OCI-LY1 (cell line): ENCODE results near the gene AAK1.

Source experiments
- H2AFZ ChIP-seq: fragments of 200-600 bp; sonication (generic), shearing (Covaris generic); 2 replicates; pipeline ENCODE4 v1.6.0; 2014; ENCODE audit warnings: antibody characterized with exemption, mild to moderate bottlenecking, low read length
- H3F3A ChIP-seq: fragments of 200-600 bp; sonication (generic), shearing (Covaris generic); 2 replicates; pipeline ENCODE4 v1.6.0; 2014; ENCODE audit warnings: mild to moderate bottlenecking, antibody characterized with exemption, low read length, moderate library complexity; ENCODE audit not compliant: insufficient read depth
- H3K27ac ChIP-seq: fragments of 200-600 bp; sonication (generic); 2 replicates; pipeline ENCODE4 v1.5.1; 2014; ENCODE audit warnings: low read length, mixed run types, mild to moderate bottlenecking, low read depth; ENCODE audit not compliant: poor library complexity, severe bottlenecking
- H3K27me3 ChIP-seq: fragments of 200-600 bp; sonication (generic); 2 replicates; pipeline ENCODE4 v1.6.0; 2014; ENCODE audit warnings: antibody characterized with exemption, mild to moderate bottlenecking, low read length, moderate library complexity; ENCODE audit not compliant: insufficient read depth
- H3K36me3 ChIP-seq: fragments of 200-600 bp; sonication (generic); 2 replicates; pipeline ENCODE4 v1.6.1; 2014; ENCODE audit warnings: mild to moderate bottlenecking, antibody characterized with exemption, low read length, moderate library complexity, mixed read lengths; ENCODE audit not compliant: insufficient read depth
- H3K4me1 ChIP-seq: fragments of 200-600 bp; sonication (generic); 2 replicates; pipeline ENCODE4 v1.5.1; 2014; ENCODE audit warnings: mild to moderate bottlenecking, low read length, moderate library complexity; ENCODE audit not compliant: insufficient read depth, severe bottlenecking
- H3K4me2 ChIP-seq: fragments of 200-600 bp; sonication (generic), shearing (Covaris generic); 2 replicates; pipeline ENCODE4 v1.6.1; 2014; ENCODE audit warnings: low read length
- H3K4me3 ChIP-seq: fragments of 200-600 bp; sonication (generic); 2 replicates; pipeline ENCODE4 v1.5.1; 2014; ENCODE audit warnings: low read length, low read depth, mild to moderate bottlenecking, mixed read lengths; ENCODE audit not compliant: poor library complexity, severe bottlenecking
- H3K79me2 ChIP-seq: fragments of 200-600 bp; shearing (Covaris generic); 2 replicates; pipeline ENCODE4 v1.6.1; 2016; ENCODE audit warnings: mixed run types, low read length, mixed read lengths; ENCODE audit not compliant: insufficient read depth
- H3K9ac ChIP-seq: fragments of 200-600 bp; sonication (generic), shearing (Covaris generic); 2 replicates; pipeline ENCODE4 v1.6.1; 2014; ENCODE audit warnings: mild to moderate bottlenecking, low read length, mixed read lengths
- H3K9me2 ChIP-seq: fragments of 200-600 bp; sonication (generic), shearing (Covaris generic); 2 replicates; pipeline ENCODE4 v1.6.1; 2014; ENCODE audit warnings: low read depth, mild to moderate bottlenecking, low read length, mixed read lengths
- H3K9me3 ChIP-seq: fragments of 200-600 bp; shearing (Covaris generic); 2 replicates; pipeline ENCODE4 v1.6.1; 2014; ENCODE audit warnings: low read length, mixed read lengths
- H4K20me1 ChIP-seq: fragments of 200-600 bp; sonication (generic), shearing (Covaris generic); 2 replicates; pipeline ENCODE4 v1.6.0; 2016; ENCODE audit warnings: mild to moderate bottlenecking, low read length; ENCODE audit not compliant: insufficient read depth
- EZH2 ChIP-seq: fragments of 200-600 bp; sonication (generic), shearing (Covaris generic); IDR thresholded peaks from 2 replicates; pipeline ENCODE4 v1.8.0; 2017; ENCODE audit warnings: borderline replicate concordance, mixed run types, mild to moderate bottlenecking, antibody characterized with exemption, low read length, moderate library complexity, mixed read lengths
- TF ChIP-seq, protein P1 (sequence below): fragments of 200-600 bp; sonication (generic), shearing (Covaris generic); IDR thresholded peaks from 2 replicates; pipeline ENCODE4 v1.5.1; 2017; ENCODE audit warnings: mild to moderate bottlenecking, antibody characterized with exemption, low read length, moderate library complexity, mixed read lengths

Gene AAK1

DNA sequence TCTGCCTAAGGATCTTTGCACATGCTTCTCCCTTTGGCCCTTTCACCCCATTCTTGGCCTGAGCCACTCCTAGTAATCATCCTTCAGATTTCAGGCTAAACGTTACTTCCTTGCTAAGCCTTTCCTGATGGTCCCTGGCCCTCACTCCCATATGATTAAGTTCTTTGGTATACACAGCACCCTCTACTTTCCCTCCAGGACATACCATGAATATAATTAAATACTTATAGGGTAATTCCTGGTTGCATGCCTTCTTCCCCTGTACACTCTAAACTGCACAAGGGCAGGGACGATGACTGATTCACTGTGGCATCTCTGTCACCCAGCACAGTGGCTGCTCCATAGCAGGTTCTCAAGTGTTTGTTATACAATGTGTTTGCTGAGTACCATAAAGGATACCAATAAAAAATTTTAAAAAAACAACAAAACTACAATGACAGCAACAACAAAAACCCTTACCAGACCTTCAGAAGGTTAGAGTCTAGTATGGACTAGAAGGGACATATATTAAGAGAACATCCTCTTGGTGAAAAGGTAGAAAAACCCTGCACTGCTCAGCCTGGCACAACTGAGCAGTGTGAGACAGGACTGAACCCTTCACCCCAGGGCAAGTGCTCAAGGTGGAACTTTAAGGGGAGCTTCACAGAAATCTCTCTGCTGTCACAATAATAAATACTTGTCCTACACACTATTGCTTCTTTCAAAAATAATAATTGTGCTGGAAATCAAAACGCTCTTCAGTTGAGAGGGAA is 76.2 kb downstream of the AAK1 start:
- Histone ChIP-seq H3K9ac (no peak overlapping the region), H3K4me3 (no peak overlapping the region), H3K4me2 (no peak overlapping the region), H4K20me1 (no peaks in the 10 kb centered on the region), H3K27ac (no peak overlapping the region), H3K27me3 (no peaks in the 10 kb centered on the region), H3K9me3 (no peaks in the 10 kb centered on the region), H3K9me2 (no peaks in the 10 kb centered on the region), H3K36me3 (no peaks in the 10 kb centered on the region), H3K4me1 (no peaks in the 10 kb centered on the region), H3K79me2 (no peaks in the 10 kb centered on the region), H3F3A (no peaks in the 10 kb centered on the region), H2AFZ (no peak overlapping the region)
- TF ChIP-seq, protein P1, sequence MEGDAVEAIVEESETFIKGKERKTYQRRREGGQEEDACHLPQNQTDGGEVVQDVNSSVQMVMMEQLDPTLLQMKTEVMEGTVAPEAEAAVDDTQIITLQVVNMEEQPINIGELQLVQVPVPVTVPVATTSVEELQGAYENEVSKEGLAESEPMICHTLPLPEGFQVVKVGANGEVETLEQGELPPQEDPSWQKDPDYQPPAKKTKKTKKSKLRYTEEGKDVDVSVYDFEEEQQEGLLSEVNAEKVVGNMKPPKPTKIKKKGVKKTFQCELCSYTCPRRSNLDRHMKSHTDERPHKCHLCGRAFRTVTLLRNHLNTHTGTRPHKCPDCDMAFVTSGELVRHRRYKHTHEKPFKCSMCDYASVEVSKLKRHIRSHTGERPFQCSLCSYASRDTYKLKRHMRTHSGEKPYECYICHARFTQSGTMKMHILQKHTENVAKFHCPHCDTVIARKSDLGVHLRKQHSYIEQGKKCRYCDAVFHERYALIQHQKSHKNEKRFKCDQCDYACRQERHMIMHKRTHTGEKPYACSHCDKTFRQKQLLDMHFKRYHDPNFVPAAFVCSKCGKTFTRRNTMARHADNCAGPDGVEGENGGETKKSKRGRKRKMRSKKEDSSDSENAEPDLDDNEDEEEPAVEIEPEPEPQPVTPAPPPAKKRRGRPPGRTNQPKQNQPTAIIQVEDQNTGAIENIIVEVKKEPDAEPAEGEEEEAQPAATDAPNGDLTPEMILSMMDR: no peak
- TF ChIP-seq EZH2: no peak

GRCh38 chr2:69566669-69567068 is 76.9 kb downstream of the AAK1 start:
- Histone ChIP-seq H3K9ac (no peak overlapping the region), H2AFZ (no peak overlapping the region), H3K4me2 (no peak overlapping the region), H4K20me1 (no peaks in the 10 kb centered on the region), H3K9me2 (no peaks in the 10 kb centered on the region), H3K27me3 (no peaks in the 10 kb centered on the region), H3K36me3 (no peaks in the 10 kb centered on the region), H3K4me3 (no peak overlapping the region), H3K27ac (no peak overlapping the region), H3K79me2 (no peaks in the 10 kb centered on the region), H3F3A (no peaks in the 10 kb centered on the region), H3K9me3 (no peaks in the 10 kb centered on the region), H3K4me1 (no peaks in the 10 kb centered on the region)
- no peak for TF ChIP-seq EZH2
- TF ChIP-seq, protein P1: no peak

DNA sequence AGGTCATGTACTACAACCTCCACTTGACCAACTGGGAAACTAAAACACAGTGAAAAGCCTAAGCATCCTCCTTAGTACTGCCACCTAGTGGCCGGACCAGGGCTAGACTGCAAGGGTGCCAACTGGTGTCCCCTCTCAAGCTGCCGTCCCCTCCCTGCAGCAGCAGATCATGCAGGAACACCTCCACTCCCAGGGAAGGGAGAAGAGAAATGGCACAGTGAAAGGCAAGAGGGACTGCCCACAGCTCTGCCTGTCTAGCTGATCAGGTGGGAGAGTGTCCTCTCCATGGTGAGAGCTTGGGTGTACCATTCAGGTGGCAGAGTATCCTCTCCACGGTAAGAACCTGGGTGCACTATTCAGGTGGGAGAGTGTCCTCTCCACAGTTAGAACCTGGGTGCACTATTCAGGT is 78.1 kb downstream of the AAK1 start:
- Histone ChIP-seq H4K20me1 (no peaks in the 10 kb centered on the region), H3K27ac (no peak overlapping the region), H3K4me1 (no peaks in the 10 kb centered on the region), H3K27me3 (no peaks in the 10 kb centered on the region), H3F3A (no peaks in the 10 kb centered on the region), H3K9me2 (no peaks in the 10 kb centered on the region), H2AFZ (no peak overlapping the region), H3K4me2 (no peak overlapping the region), H3K79me2 (no peaks in the 10 kb centered on the region), H3K4me3 (no peak overlapping the region), H3K9me3 (no peaks in the 10 kb centered on the region), H3K36me3 (no peaks in the 10 kb centered on the region), H3K9ac (no peak overlapping the region)
- TF ChIP-seq EZH2: no peak
- TF ChIP-seq, protein P1: peak; percentile 87
